ENCODE data around the gene IL17C.

Gene IL17C

GRCh38 chr16:88685156-88686061 lies 47.0 kb downstream of the IL17C start:
- no peak for DNase-seq (ENCODE audit: low spot score)

- no peak for DNase-seq (ENCODE audit: low spot score)
These were observed 47.7 kb downstream of the IL17C start for GRCh38 chr16:88686062-88686438.

GRCh38 chr16:88686439-88687253 lies 48.3 kb downstream of the IL17C start, which contains the start of gene SNAI3:
Gene SNAI3, minus strand, starts transcription at chr16:88686507. Its CDS starts 101 bp downstream, at chr16:88686406.
- peak; percentile 44 for DNase-seq (ENCODE audit: low spot score)

GRCh38 chr16:88687254-88687576 lies 48.8 kb downstream of the IL17C start:
- DNase-seq (ENCODE audit: low spot score) = no peak

GRCh38 chr16:88687676-88688012 lies 49.3 kb downstream of the IL17C start:
- no peak for DNase-seq (ENCODE audit: low spot score)

- DNase-seq (ENCODE audit: low spot score) = no peak
These were observed 49.8 kb downstream of the IL17C start for GRCh38 chr16:88688013-88688778.

Data from pons (tissue), 1 donor.